Liver (tissue), 3 donors: ENCODE data around the gene P2RY8.

ENCODE experiments used
- ATF3 ChIP-seq: IDR thresholded peaks from 2 replicates; pipeline ENCODE4 v1.6.1; 2016; ENCODE audit warnings: antibody characterized with exemption
- CTCF ChIP-seq: fragments of 150-350 bp; IDR thresholded peaks from 2 replicates; pipeline ENCODE4 v1.5.1; 2017; ENCODE audit warnings: improper control_type of control experiment, low read depth, low read length; ENCODE audit not compliant: missing input control
- EGR1 ChIP-seq, 2 donors: IDR thresholded peaks; 2 replicates each; pipeline ENCODE4 v1.6.1; 2016 to 2018; ENCODE audit warnings: antibody characterized with exemption in 2 of 2, low read depth in 2 of 2
- HNF4G ChIP-seq: IDR thresholded peaks from 2 replicates; pipeline ENCODE4 v1.6.1; 2016; ENCODE audit warnings: antibody characterized with exemption
- RAD21 ChIP-seq, 2 donors: IDR thresholded peaks; 2 replicates each; pipeline ENCODE4 v1.6.1; 2016; ENCODE audit warnings: antibody characterized with exemption in 2 of 2, mild to moderate bottlenecking in 2 of 2
- REST ChIP-seq: IDR thresholded peaks from 2 replicates; pipeline ENCODE4 v1.6.1; 2016; ENCODE audit warnings: antibody characterized with exemption, mild to moderate bottlenecking
- TAF1 ChIP-seq: conservative IDR thresholded peaks from 2 replicates; pipeline ENCODE4 v1.6.1; 2016; ENCODE audit warnings: antibody characterized with exemption, mild to moderate bottlenecking
- YY1 ChIP-seq: IDR thresholded peaks from 2 replicates; pipeline ENCODE4 v1.6.1; 2016; ENCODE audit warnings: antibody characterized with exemption, mild to moderate bottlenecking
- ZBTB33 ChIP-seq: IDR thresholded peaks from 2 replicates; pipeline ENCODE4 v1.6.1; 2016; ENCODE audit warnings: antibody characterized with exemption
- TF ChIP-seq, protein P1 (sequence below): IDR thresholded peaks from 2 replicates; pipeline ENCODE4 v1.6.1; 2016; ENCODE audit warnings: antibody characterized with exemption
- donor health status: healthy.
- donor health status: healthy.

- no peak for TF ChIP-seq CTCF
- TF ChIP-seq REST, result no peak
- TF ChIP-seq YY1, result no peak
- TF ChIP-seq EGR1 (IDR thresholded peaks at IDR 0.05; ENCODE audit: low read depth in 2 of 2), result no peak
- TF ChIP-seq TAF1, result no peak
- TF ChIP-seq ATF3, result no peak
- TF ChIP-seq, protein P1, sequence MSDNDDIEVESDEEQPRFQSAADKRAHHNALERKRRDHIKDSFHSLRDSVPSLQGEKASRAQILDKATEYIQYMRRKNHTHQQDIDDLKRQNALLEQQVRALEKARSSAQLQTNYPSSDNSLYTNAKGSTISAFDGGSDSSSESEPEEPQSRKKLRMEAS, result no peak
- no peak for TF ChIP-seq RAD21 (IDR thresholded peaks at IDR 0.05)
- no peak for TF ChIP-seq ZBTB33
- no peak for TF ChIP-seq HNF4G
Observed at GRCh38 chrX:1554469-1555210, 17.7 kb upstream of the P2RY8 start.
